Measurements from ENCODE around the gene AGAP2.

Gene AGAP2

DNA sequence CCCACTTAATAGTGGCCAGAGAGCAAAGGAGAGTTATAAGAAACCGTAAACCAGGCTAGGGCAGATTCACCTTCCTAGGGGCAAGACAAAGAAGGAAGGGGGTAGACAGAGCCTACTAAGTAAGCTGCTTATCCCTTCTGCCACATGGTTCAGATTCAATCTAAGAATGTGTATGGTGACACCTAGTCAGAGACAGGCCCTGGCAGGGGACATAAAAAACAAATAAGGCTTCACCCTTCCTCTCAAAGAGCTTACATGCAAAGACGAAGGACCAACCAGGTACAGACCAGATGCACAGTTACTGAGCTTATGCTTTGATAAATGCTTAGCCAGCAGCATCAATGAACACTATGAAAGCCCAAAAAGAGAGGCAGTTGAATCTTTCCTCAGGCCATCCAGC is 23.9 kb upstream of the AGAP2 start:
- Histone ChIP-seq H3K27me3 (ENCODE audit: control insufficient read depth in 5 of 5, insufficient read depth in 4 of 5, low read length in 5 of 5) (peaks cover 38 to 46% (median 42%) of the 10 kb centered on the region in 5 donors), H3K4me1 (ENCODE audit: control insufficient read depth in 5 of 5, insufficient read depth in 5 of 5, low read length in 5 of 5) (peaks cover 2 to 28% (median 25%) of the 10 kb centered on the region in 5 donors), H3K9me3 (ENCODE audit: control insufficient read depth in 5 of 5, low read length in 5 of 5) (peaks cover 0 to 16% (median 3%) of the 10 kb centered on the region in 5 donors), H3K4me3 (ENCODE audit: low read depth in 1 of 5, low read length in 5 of 5) (no peak overlapping the region), H3K36me3 (ENCODE audit: control insufficient read depth in 5 of 5, insufficient read depth in 5 of 5, low read length in 5 of 5) (peaks cover 0 to 19% (median 14%) of the 10 kb centered on the region in 5 donors), H3K9ac (ENCODE audit: low read length in 5 of 5) (no peak overlapping the region), H3K27ac (ENCODE audit: low read depth, low read length) (no peak overlapping the region)

DNA sequence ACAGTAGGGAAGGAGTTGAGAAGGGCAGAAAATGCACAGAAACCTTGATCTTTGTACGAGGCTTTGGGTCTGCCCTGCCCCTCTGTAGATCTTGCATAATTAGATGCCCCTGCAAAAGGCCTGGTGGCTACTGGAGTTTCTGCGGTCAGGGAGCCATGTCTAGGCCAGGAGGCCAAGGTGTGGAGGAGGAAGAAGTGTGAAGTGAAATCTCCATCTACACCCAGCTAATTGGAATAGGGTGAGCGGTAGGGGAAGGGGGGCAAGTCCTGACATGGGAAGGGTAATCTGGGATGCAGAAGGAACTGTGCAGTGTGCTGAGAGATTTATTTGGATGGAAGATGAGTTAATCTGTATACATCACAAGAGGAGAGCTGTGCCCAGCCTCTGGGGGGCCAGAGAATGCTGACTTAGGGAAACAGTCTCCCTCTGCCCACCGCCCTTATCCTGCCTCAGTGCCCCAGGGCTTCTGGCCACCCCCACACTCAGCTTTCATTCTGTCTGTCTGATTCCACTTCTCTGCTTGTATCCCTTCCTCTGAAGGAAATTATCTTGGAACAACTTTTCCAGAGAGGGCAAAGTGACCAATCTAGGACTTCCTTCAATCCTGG is 23.0 kb upstream of the AGAP2 start:
- no peak overlapping the region for H3K4me3 ChIP-seq (ENCODE audit: low read depth in 1 of 5, low read length in 5 of 5)
- peaks cover 0 to 16% (median 3%) of the 10 kb centered on the region in 5 donors for H3K9me3 ChIP-seq (ENCODE audit: control insufficient read depth in 5 of 5, low read length in 5 of 5)
- no peak overlapping the region for H3K9ac ChIP-seq (ENCODE audit: low read length in 5 of 5)
- H3K4me1 ChIP-seq (ENCODE audit: control insufficient read depth in 5 of 5, insufficient read depth in 5 of 5, low read length in 5 of 5), result peaks cover 2 to 25% (median 23%) of the 10 kb centered on the region in 5 donors
- peaks cover 31 to 39% (median 32%) of the 10 kb centered on the region in 5 donors for H3K27me3 ChIP-seq (ENCODE audit: control insufficient read depth in 5 of 5, insufficient read depth in 4 of 5, low read length in 5 of 5)
- H3K36me3 ChIP-seq (ENCODE audit: control insufficient read depth in 5 of 5, insufficient read depth in 5 of 5, low read length in 5 of 5), result peaks cover 0 to 19% (median 14%) of the 10 kb centered on the region in 5 donors
- no peak overlapping the region for H3K27ac ChIP-seq (ENCODE audit: low read depth, low read length)

DNA sequence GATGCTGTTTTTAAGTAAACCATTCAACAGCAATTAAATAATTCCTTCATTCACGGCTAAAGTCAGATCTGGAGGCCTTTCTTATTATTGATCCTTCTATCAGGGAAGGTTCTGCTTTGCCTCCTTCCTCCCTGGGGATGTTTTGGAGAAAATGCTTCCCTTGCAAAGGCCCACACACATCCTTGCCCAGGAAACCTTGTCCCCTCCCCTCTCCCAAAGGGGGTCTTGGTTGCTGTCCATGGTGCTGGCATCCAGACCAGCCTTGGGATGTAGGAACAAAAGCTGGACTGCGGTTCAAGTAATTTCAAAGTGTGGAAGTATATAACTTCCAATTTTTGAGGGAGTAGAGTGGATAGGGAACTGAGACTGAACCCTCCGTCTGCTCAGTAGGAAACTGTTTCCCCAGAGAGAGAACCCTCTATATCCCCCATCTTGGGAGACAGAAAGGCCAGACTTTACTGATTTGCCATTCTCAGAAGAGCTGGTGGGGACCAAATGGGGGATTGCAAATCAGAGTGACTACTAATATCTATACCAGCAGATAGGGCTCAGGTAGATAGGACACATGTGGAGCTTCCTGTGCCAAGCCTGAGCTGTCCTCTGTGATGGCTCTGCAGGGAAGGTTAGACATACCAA is 21.9 kb upstream of the AGAP2 start:
- H3K36me3 ChIP-seq (ENCODE audit: control insufficient read depth in 5 of 5, insufficient read depth in 5 of 5, low read length in 5 of 5), result peaks cover 0 to 19% (median 14%) of the 10 kb centered on the region in 5 donors
- H3K27ac ChIP-seq (ENCODE audit: low read depth, low read length), result no peak overlapping the region
- H3K4me3 ChIP-seq (ENCODE audit: low read depth in 1 of 5, low read length in 5 of 5), result no peak overlapping the region
- peaks cover 2 to 24% (median 20%) of the 10 kb centered on the region in 5 donors for H3K4me1 ChIP-seq (ENCODE audit: control insufficient read depth in 5 of 5, insufficient read depth in 5 of 5, low read length in 5 of 5)
- H3K9ac ChIP-seq (ENCODE audit: low read length in 5 of 5), result no peak overlapping the region
- H3K9me3 ChIP-seq (ENCODE audit: control insufficient read depth in 5 of 5, low read length in 5 of 5), result peaks cover 0 to 16% (median 3%) of the 10 kb centered on the region in 5 donors
- peaks cover 21 to 29% (median 22%) of the 10 kb centered on the region in 5 donors for H3K27me3 ChIP-seq (ENCODE audit: control insufficient read depth in 5 of 5, insufficient read depth in 4 of 5, low read length in 5 of 5)

DNA sequence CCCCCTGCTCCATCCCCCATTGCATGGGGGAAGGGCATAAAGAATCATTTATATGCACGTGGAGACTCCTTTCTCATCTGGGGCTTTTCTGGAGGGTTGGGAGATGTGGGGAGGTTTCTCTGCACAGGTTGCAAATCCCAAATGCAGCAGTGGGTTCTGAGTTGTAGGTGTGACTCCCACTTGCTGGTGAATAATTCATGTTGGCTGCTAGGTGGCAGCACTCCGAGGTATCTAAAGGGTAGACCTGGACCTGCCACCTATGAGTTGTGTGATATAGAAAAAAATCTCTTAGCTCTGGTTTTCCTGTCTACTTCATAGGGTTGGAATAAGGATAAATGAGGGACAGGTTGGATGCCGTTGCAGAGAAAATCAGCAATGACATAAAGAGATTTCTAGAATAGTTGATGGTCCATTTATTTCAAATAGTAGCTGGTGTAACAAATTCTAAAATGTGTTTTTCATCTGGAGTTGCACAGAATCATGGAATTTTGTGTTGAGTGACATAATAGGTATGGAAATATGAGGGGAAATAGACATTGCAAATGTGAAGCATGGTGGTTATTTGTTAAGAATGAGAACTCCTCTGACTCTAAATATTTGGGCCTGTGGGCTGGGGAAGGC is 20.9 kb upstream of the AGAP2 start:
- Histone ChIP-seq H3K9ac (ENCODE audit: low read length in 5 of 5) (no peak overlapping the region), H3K27ac (ENCODE audit: low read depth, low read length) (no peak overlapping the region), H3K27me3 (ENCODE audit: control insufficient read depth in 5 of 5, insufficient read depth in 4 of 5, low read length in 5 of 5) (peaks cover 11 to 19% (median 13%) of the 10 kb centered on the region in 5 donors), H3K36me3 (ENCODE audit: control insufficient read depth in 5 of 5, insufficient read depth in 5 of 5, low read length in 5 of 5) (peaks cover 0 to 19% (median 14%) of the 10 kb centered on the region in 5 donors), H3K4me3 (ENCODE audit: low read depth in 1 of 5, low read length in 5 of 5) (no peak overlapping the region), H3K9me3 (ENCODE audit: control insufficient read depth in 5 of 5, low read length in 5 of 5) (peaks cover 0 to 16% (median 3%) of the 10 kb centered on the region in 5 donors), H3K4me1 (ENCODE audit: control insufficient read depth in 5 of 5, insufficient read depth in 5 of 5, low read length in 5 of 5) (peaks cover 0 to 17% (median 13%) of the 10 kb centered on the region in 5 donors)

DNA sequence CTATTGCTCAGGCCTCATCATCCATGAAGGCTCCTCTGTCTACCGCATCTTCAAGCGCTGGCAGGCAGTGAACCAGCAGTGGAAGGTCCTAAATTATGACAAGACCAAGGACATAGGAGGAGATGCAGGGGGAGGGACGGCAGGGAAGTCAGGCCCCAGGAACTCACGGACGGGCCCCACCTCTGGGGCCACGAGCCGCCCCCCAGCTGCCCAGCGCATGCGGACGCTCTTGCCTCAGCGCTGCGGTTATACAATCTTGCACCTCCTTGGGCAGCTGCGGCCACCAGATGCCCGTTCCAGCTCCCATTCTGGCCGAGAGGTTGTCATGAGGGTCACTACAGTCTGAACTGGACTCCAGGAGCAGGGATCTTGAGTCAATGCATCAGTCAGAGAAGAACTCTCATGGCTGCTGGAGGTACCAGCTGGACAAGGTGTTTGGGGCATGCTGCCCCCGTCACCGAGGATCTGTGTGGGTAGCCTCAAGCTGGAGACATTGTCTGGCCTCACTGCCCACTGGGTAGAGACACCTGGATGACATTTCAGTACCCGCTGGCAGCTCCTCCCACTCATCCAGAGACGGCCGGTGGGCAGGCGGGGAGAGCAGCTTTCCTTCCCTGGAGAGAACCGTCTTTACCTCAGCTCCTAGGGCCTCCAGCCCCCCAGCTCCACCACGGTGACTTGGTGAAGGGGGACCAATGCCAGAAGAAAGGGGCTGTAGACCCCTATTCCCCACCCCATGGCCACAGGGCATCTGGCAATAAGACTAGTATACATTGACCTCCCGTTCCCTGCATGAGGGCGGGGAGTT is 20.2 kb upstream of the AGAP2 start:
- H3K9me3 ChIP-seq (ENCODE audit: control insufficient read depth in 5 of 5, low read length in 5 of 5), result peaks cover 0 to 16% (median 3%) of the 10 kb centered on the region in 5 donors
- no peak overlapping the region for H3K27ac ChIP-seq (ENCODE audit: low read depth, low read length)
- peaks cover 0 to 19% (median 14%) of the 10 kb centered on the region in 5 donors for H3K36me3 ChIP-seq (ENCODE audit: control insufficient read depth in 5 of 5, insufficient read depth in 5 of 5, low read length in 5 of 5)
- H3K4me3 ChIP-seq (ENCODE audit: low read depth in 1 of 5, low read length in 5 of 5), result no peak overlapping the region
- no peak overlapping the region for H3K9ac ChIP-seq (ENCODE audit: low read length in 5 of 5)
- H3K27me3 ChIP-seq (ENCODE audit: control insufficient read depth in 5 of 5, insufficient read depth in 4 of 5, low read length in 5 of 5), result peaks cover 4 to 12% (median 6%) of the 10 kb centered on the region in 5 donors
- peaks cover 2 to 19% (median 14%) of the 10 kb centered on the region in 5 donors for H3K4me1 ChIP-seq (ENCODE audit: control insufficient read depth in 5 of 5, insufficient read depth in 5 of 5, low read length in 5 of 5)

DNA sequence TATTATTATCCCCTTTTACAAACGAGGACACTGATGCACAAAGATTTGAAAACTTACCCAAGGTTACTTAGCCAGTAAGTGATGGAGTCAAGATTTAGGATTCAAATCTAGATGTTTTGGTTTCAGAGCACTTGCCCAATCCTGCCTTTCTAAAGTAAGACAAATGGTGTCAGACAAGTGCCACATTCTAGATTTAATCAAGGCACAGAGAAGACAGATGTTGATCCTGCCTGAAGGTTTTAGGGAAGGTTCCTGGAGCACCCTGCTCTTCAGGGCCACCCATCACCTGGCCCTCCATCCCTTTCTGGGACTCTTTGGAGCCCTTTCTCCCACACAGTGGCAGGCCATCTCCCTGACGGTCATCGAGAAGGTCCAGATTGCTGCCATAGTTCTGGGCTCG is 19.2 kb upstream of the AGAP2 start:
- no peak overlapping the region for H3K27ac ChIP-seq (ENCODE audit: low read depth, low read length)
- H3K27me3 ChIP-seq (ENCODE audit: control insufficient read depth in 5 of 5, insufficient read depth in 4 of 5, low read length in 5 of 5), result peaks cover 0 to 2% (median 0%) of the 10 kb centered on the region in 5 donors
- H3K4me1 ChIP-seq (ENCODE audit: control insufficient read depth in 5 of 5, insufficient read depth in 5 of 5, low read length in 5 of 5), result peaks cover 2 to 23% (median 17%) of the 10 kb centered on the region in 5 donors

DNA sequence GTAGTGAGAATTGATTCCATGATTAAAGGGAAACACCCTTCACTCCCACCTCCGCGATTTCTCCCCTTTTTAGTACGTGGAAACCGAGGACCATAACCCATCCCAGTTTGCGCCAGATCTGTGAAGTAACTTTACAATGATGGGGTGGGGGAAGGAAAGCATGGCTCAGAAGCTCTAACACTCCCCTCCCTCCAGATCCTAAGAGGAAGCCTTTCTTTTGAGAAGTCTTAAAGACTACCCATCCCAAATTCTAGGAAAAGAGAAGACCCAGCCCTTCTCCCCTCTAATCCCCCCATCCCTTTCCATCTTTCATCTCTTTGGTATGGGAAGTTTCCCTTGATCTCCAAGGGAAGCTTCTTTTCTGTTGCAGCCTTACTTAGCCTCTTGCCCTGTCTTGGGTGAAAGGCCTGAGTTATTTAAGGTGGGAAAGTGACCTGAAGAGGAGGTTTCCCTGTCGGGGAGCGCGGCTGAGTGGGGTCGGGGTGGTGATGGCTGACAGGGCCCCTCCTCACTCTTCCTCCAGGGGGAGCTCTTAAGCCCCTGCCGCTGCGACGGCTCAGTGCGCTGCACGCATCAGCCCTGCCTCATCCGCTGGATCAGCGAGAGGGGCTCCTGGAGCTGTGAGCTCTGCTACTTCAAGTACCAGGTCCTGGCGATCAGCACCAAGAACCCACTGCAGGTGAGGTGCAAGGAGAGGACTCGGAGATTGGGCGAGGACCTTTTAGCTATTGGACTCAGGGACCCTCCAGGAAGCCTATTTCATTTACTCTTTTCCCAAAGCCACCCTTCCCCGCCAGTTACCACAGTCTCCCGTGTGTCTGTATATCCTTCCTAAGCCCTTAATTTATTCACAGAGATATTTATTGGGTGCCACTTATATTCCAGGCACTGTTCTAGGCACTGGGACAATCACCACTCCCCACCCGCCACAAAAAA is 18.1 kb upstream of the AGAP2 start:
- H3K27me3 ChIP-seq (ENCODE audit: control insufficient read depth in 5 of 5, insufficient read depth in 4 of 5, low read length in 5 of 5), result no peaks in the 10 kb centered on the region

More for the DNA sequence above, 19.2 kb upstream of the AGAP2 start:
- Histone ChIP-seq H3K4me3 (ENCODE audit: low read depth in 1 of 5, low read length in 5 of 5) (no peak overlapping the region), H3K9me3 (ENCODE audit: control insufficient read depth in 5 of 5, low read length in 5 of 5) (peaks cover 0 to 16% (median 3%) of the 10 kb centered on the region in 5 donors), H3K9ac (ENCODE audit: low read length in 5 of 5) (no peak overlapping the region), H3K36me3 (ENCODE audit: control insufficient read depth in 5 of 5, insufficient read depth in 5 of 5, low read length in 5 of 5) (peaks cover 0 to 19% (median 14%) of the 10 kb centered on the region in 5 donors)

DNA sequence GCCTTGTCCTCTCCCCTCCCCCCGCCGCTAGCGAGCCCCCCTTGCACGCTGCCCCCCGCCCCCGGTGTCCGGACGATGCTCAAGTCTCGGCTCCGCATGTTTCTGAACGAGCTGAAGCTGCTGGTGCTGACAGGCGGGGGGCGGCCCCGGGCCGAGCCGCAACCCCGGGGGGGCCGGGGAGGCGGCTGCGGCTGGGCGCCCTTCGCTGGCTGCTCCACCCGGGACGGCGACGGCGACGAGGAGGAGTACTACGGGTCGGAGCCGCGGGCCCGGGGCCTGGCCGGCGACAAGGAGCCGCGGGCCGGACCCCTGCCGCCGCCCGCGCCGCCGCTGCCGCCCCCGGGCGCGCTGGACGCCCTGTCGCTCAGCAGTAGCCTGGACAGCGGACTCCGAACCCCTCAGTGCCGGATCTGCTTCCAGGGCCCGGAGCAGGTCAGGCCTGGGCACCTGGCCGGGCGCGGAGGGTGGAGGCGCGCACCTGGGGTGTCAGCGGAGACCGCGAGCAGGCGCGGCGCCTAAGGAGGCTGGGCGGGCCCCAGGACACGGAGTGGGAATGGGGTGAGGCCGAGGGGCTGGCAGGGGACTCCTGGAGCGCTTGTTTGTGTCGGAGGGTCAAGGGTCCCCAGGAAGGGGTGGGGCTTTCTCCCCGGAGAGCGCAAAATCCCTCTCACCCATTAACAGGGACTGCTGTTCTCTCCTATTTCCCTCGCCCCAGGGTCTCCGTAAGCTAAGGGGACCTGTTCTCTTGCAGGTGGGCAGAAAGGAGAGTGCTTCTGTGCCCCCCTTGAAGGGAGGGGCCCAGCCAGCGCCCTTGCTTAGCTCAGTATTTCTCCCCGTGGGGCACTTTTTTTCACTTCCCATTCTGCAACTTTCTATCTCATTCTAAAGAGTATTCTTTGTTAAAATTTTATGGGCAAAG is 17.2 kb upstream of the AGAP2 start:
- peak overlapping the region; percentile 52 to 76 (median 69) for H3K4me3 ChIP-seq (ENCODE audit: low read depth in 1 of 5, low read length in 5 of 5)
- peaks cover 0 to 16% (median 3%) of the 10 kb centered on the region in 5 donors for H3K9me3 ChIP-seq (ENCODE audit: control insufficient read depth in 5 of 5, low read length in 5 of 5)
- H3K27ac ChIP-seq (ENCODE audit: low read depth, low read length), result no peak overlapping the region
- H3K36me3 ChIP-seq (ENCODE audit: control insufficient read depth in 5 of 5, insufficient read depth in 5 of 5, low read length in 5 of 5), result peaks cover 0 to 20% (median 15%) of the 10 kb centered on the region in 5 donors
- peaks cover 9 to 42% (median 33%) of the 10 kb centered on the region in 5 donors for H3K4me1 ChIP-seq (ENCODE audit: control insufficient read depth in 5 of 5, insufficient read depth in 5 of 5, low read length in 5 of 5)
- H3K9ac ChIP-seq (ENCODE audit: low read length in 5 of 5), result peak overlapping the region in 4 of 5 donors; percentile 17 to 77 (median 70)
- H3K27me3 ChIP-seq (ENCODE audit: control insufficient read depth in 5 of 5, insufficient read depth in 4 of 5, low read length in 5 of 5), result no peaks in the 10 kb centered on the region

More for the DNA sequence above, 18.1 kb upstream of the AGAP2 start:
- no peak overlapping the region for H3K27ac ChIP-seq (ENCODE audit: low read depth, low read length)
- peaks cover 2 to 33% (median 23%) of the 10 kb centered on the region in 5 donors for H3K4me1 ChIP-seq (ENCODE audit: control insufficient read depth in 5 of 5, insufficient read depth in 5 of 5, low read length in 5 of 5)
- peak overlapping the region in 1 of 5 donors; percentile 74 for H3K9ac ChIP-seq (ENCODE audit: low read length in 5 of 5)
- peaks cover 0 to 16% (median 3%) of the 10 kb centered on the region in 5 donors for H3K9me3 ChIP-seq (ENCODE audit: control insufficient read depth in 5 of 5, low read length in 5 of 5)
- peak overlapping the region in 4 of 5 donors; percentile 58 to 76 (median 69) for H3K4me3 ChIP-seq (ENCODE audit: low read depth in 1 of 5, low read length in 5 of 5)
- H3K36me3 ChIP-seq (ENCODE audit: control insufficient read depth in 5 of 5, insufficient read depth in 5 of 5, low read length in 5 of 5), result peaks cover 0 to 19% (median 14%) of the 10 kb centered on the region in 5 donors

Measured in subcutaneous abdominal adipose tissue (tissue), 5 donors.